Measurements from ENCODE around the gene POGZ.

DNA sequence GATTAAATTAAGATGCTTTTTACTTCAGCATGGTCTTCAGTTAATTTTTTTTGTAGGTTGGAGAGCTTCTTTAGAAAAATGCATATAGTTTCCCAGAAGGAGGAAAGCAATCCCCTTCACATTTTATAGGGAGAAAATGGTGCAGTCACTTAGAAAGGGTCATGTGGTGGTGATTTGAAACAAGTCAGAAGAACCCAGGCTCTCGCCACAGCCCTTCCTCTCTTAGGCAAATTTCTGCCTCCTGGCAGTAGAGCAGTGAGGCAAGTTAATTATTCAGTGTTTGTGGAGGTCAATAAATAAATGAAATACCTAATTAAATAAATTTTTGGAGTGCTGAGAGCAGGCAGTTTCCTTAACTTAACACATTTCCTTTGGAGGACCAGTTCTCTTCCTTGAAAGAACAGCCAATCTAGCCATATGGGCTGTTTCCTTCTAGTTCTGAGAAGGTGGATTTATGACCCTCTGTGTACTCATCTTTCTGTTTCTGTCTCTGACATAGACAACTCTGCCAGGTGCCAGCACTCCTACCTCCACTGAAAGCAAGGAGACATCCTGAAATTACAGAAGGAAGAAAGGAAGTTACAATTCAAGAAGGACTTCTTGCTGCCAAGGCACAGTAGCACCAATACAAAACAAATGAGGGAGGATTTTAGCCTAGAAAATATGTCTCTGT lies 19.0 kb upstream of the POGZ start:
- TF ChIP-seq CTCF (IDR thresholded peaks at IDR 0.05) (no peak), POLR2A (IDR thresholded peaks at IDR 0.05) (no peak), POLR2AphosphoS5 (IDR thresholded peaks at IDR 0.05) (no peak)

Measured in prostate gland (tissue), 2 donors.